Sigmoid colon (tissue), 7 donors: ENCODE measurements around the gene PCDHGA12. TPM values are rescaled to one million over a fixed set of nuclear protein-coding genes. Genes with fewer than 3 reads are reported as not detected.
"Not testable (repeated sequence)": the region's sequence is repeated elsewhere in the genome, so short reads cannot be mapped to it uniquely, and the experiment has no call there.

Experiments
- DNase-seq: peaks from one replicate; pipeline ENCODE4 v3.0.0-alpha.2; 2019
- H3K27ac ChIP-seq, 4 donors: fragments of 200-600 bp; sonication (generic); one replicate each; pipeline ENCODE4 v1.5.1; 2016 to 2019; ENCODE audit warnings: mild to moderate bottlenecking in 1 of 4
- H3K27me3 ChIP-seq, 3 donors: fragments of 200-600 bp; sonication (generic); one replicate each; pipeline ENCODE4 v1.5.1; 2019; ENCODE audit warnings: mild to moderate bottlenecking in 1 of 3
- H3K36me3 ChIP-seq, 4 donors: fragments of 200-600 bp; sonication (generic); one replicate each; pipeline ENCODE4 v1.5.1; 2016 to 2019
- H3K4me1 ChIP-seq, 4 donors: fragments of 200-600 bp; sonication (generic); one replicate each; pipeline ENCODE4 v1.5.1; 2017 to 2019
- H3K4me3 ChIP-seq, 4 donors: fragments of 200-600 bp; sonication (generic); one replicate each; pipeline ENCODE4 v1.5.1; 2017 to 2019; ENCODE audit warnings: mild to moderate bottlenecking in 2 of 4, moderate library complexity in 1 of 4
- H3K9me3 ChIP-seq, 4 donors: fragments of 200-600 bp in 3 of 4; sonication (generic) in 3 of 4; one replicate each; pipeline versions ENCODE4 v1.5.1 to v1.6.1; 2013 to 2019
- CTCF ChIP-seq, 4 experiments: fragments of 450-650 bp in 3 of 4; fragments of 200-600 bp in 1 of 4; IDR thresholded peaks; one replicate each; pipeline ENCODE4 v1.5.1; 2016 to 2019; ENCODE audit warnings: antibody characterized with exemption in 4 of 4, mild to moderate bottlenecking in 3 of 4, moderate library complexity in 2 of 4
- EP300 ChIP-seq, 4 donors: sonication (generic); formaldehyde crosslinking; IDR thresholded peaks; one replicate each; pipeline ENCODE4 v1.6.1; 2017; ENCODE audit warnings: antibody characterized with exemption in 4 of 4
- POLR2A ChIP-seq, 2 donors: fragments of 450-650 bp; IDR thresholded peaks; one replicate each; pipeline ENCODE4 v1.6.1; 2016; ENCODE audit warnings: antibody characterized with exemption in 2 of 2, mild to moderate bottlenecking in 2 of 2, moderate library complexity in 2 of 2
- POLR2AphosphoS5 ChIP-seq, 4 donors: sonication (generic); formaldehyde crosslinking; IDR thresholded peaks; one replicate each; pipeline ENCODE4 v1.6.1; 2017; ENCODE audit warnings: antibody characterized with exemption in 4 of 4
- WGBS, 2 donors: extraction: QIAGEN DNeasy Blood & Tissue Kit; methylation state at CpG; one replicate each; pipeline ENCODE4 v1.1.7; 2013; 5-methylcytosine and 5-hydroxymethylcytosine counted together
- intact Hi-C: fragments of 100-400 bp; cut with DNase I; formaldehyde crosslinking; loops from one replicate; pipeline ENCODE4 v1.15.1; 2023
- polyA plus RNA-seq, 3 donors: library from polyadenylated mRNA; stranded (reverse); fragments of 200-250 nt; gene quantifications; one replicate each; pipeline ENCODE4 v1.2.3, GENCODE V29; 2013
- total RNA-seq, 4 donors: library from RNA; depleted of rRNA; stranded (reverse); fragments of >200 nt; gene quantifications; one replicate each; pipeline ENCODE4 v1.1.0, GENCODE V29; 2016
- donor health status: healthy with polysubstance abuse.
- donor health status: Bipolar disorder and iron deficiency.
- donor health status: healthy.

Gene PCDHGA12
- total and polyA plus RNA-seq, 7 donors, result 0.80 to 14.1 (median 8.7) TPM; not detected in 2

GRCh38 chr5:141393267-141393666 is 37.0 kb upstream of the PCDHGA12 start:
- TF ChIP-seq EP300 (IDR thresholded peaks at IDR 0.05) (no peak), POLR2AphosphoS5 (IDR thresholded peaks at IDR 0.05) (no peak), POLR2A (IDR thresholded peaks at IDR 0.05) (no peak), CTCF (IDR thresholded peaks at IDR 0.05) (no peak)
- no peaks in the 10 kb centered on the region for H3K4me1 ChIP-seq
- no peaks in the 10 kb centered on the region for H3K36me3 ChIP-seq
- H3K4me3 ChIP-seq, result no peak overlapping the region
- intact Hi-C loops, result no loop called here
- H3K27ac ChIP-seq, result no peak overlapping the region
- DNase-seq, result no peak
- peaks cover 0 to 17% (median 0%) of the 10 kb centered on the region in 3 donors for H3K27me3 ChIP-seq
- H3K9me3 ChIP-seq, result peaks cover 37 to 92% (median 64%) of the 10 kb centered on the region in 4 donors
- WGBS, 2 donors, result 41 to 61% methylated on average over 21 of the region's 21 CpGs

DNA sequence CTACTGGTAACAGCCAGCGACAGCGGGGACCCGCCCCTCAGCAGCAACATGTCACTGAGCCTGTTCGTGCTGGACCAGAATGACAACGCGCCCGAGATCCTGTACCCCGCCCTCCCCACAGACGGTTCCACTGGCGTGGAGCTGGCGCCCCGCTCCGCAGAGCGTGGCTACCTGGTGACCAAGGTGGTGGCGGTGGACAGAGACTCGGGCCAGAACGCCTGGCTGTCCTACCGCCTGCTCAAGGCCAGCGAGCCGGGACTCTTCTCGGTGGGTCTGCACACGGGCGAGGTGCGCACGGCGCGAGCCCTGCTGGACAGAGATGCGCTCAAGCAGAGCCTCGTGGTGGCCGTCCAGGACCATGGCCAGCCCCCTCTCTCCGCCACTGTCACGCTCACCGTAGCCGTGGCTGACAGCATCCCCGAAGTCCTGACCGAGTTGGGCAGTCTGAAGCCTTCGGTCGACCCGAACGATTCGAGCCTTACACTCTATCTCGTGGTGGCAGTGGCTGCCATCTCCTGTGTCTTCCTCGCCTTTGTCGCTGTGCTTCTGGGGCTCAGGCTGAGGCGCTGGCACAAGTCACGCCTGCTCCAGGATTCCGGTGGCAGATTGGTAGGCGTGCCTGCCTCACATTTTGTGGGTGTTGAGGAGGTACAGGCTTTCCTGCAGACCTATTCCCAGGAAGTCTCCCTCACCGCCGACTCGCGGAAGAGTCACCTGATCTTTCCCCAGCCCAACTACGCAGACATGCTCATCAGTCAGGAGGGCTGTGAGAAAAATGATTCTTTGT is 35.7 kb upstream of the PCDHGA12 start:
- H3K27ac ChIP-seq, H3K4me1 ChIP-seq, H3K4me3 ChIP-seq, intact Hi-C loops, H3K36me3 ChIP-seq, DNase-seq: not testable (repeated sequence)
- H3K9me3 ChIP-seq, result peaks cover 33 to 90% (median 62%) of the 10 kb centered on the region in 4 donors
- peaks cover 0 to 17% (median 0%) of the 10 kb centered on the region in 3 donors for H3K27me3 ChIP-seq
- 43 to 66% methylated on average over 46 of the region's 53 CpGs for WGBS, 2 donors

- TF ChIP-seq CTCF (IDR thresholded peaks at IDR 0.05), result peak in 2 of 4 experiments; percentile 11 to 27
- 10 to 22% methylated on average over 25 of the region's 43 CpGs for WGBS, 2 donors
- intact Hi-C loops, DNase-seq, H3K36me3 ChIP-seq, H3K4me1 ChIP-seq, H3K27ac ChIP-seq: not testable (repeated sequence)
- peaks cover 40 to 88% (median 71%) of the 10 kb centered on the region in 4 donors for H3K9me3 ChIP-seq
- peaks cover 0 to 11% (median 0%) of the 10 kb centered on the region in 3 donors for H3K27me3 ChIP-seq
- peak within 1 kb of the TSS in 3 of 4 donors; percentile 16 to 26 (median 25) for H3K4me3 ChIP-seq
Observed at GRCh38 chr5:141397756-141398551, 32.4 kb upstream of the PCDHGA12 start, which contains the start of gene PCDHGB5. Gene PCDHGB5, plus strand, starts transcription at chr5:141397947. Its CDS starts 181 bp downstream, at chr5:141398128.

DNA sequence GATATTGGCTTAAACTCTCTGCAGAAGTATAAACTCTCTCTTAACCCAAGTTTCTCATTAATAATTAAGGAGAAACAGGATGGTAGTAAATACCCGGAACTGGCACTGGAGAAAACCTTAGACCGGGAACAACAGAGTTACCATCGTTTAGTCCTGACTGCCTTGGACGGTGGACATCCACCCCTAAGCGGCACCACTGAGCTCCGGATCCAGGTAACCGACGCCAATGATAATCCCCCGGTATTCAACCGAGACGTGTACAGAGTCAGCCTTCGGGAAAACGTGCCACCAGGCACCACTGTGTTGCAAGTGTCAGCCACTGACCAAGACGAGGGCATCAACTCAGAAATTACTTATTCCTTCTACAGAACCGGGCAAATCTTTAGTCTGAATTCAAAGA is 31.7 kb upstream of the PCDHGA12 start:
- Histone ChIP-seq H3K4me1 (no peaks in the 10 kb centered on the region), H3K9me3 (peaks cover 41 to 88% (median 71%) of the 10 kb centered on the region in 4 donors), H3K27ac (no peak overlapping the region), H3K4me3 (no peak overlapping the region), H3K36me3 (peaks cover 0 to 5% (median 0%) of the 10 kb centered on the region in 4 donors), H3K27me3 (peaks cover 0 to 5% (median 0%) of the 10 kb centered on the region in 3 donors)
- no peak for TF ChIP-seq CTCF (IDR thresholded peaks at IDR 0.05)
- TF ChIP-seq POLR2A (IDR thresholded peaks at IDR 0.05), result no peak
- no peak for TF ChIP-seq EP300 (IDR thresholded peaks at IDR 0.05)
- DNase-seq, result no peak
- intact Hi-C loops, result no loop called here
- whole genome bisulfite sequencing, 2 donors, result 31 to 46% methylated on average over 15 of the region's 15 CpGs
